Endothelial cell of umbilical vein (primary cell): ENCODE results near the gene RASGRF2. TPM values are rescaled to one million over a fixed set of nuclear protein-coding genes. Genes with fewer than 3 reads are reported as not detected.

Source experiments
- BruUV-seq: library from RNA; stranded (reverse); fragments of 400-500 nt; replicated peaks from 2 replicates; lab custom pipeline; 2021; lab: Mats Ljungman, UMichigan
- CTCF ChIA-PET: fragments of 300-600, 350-600 bp; sonication (Branson Sonifier 250); formaldehyde crosslinking; loops from one replicate; lab custom pipeline; 2021; ENCODE audit warnings: antibody characterized with exemption, inconsistent platforms; lab: Charles Lee
- POLR2A ChIA-PET: fragments of 300-600, 350-600 bp; sonication (Branson Sonifier 250); formaldehyde crosslinking; loops from one replicate; lab custom pipeline; 2021; ENCODE audit warnings: antibody characterized with exemption, inconsistent platforms; lab: Charles Lee
- DNase-seq: peaks from one replicate; pipeline ENCODE4 v3.0.0-alpha.2; 2011; ENCODE audit warnings: low read depth, low spot score
- FAIRE-seq: peaks from 2 replicates; lab custom pipeline; 2011; peaks lifted over from hg19 to GRCh38; lab: Jason Lieb, UNC
- H2AFZ ChIP-seq: 2 replicates; pipeline ENCODE4 v1.6.0; 2012; ENCODE audit warnings: low read depth, low read length, control low read depth, inconsistent platforms
- H3K27ac ChIP-seq: 2 replicates; pipeline ENCODE4 v1.5.1; 2011; ENCODE audit warnings: low read depth, mild to moderate bottlenecking, control low read depth, low read length, moderate library complexity; ENCODE audit not compliant: insufficient read depth
- H3K27me3 ChIP-seq, 2 experiments: 2 replicates each; pipeline versions ENCODE4 v1.6.0 to v1.6.1; 2011; ENCODE audit warnings: low read length in 2 of 2, mixed read lengths in 1 of 2; ENCODE audit not compliant: control insufficient read depth in 2 of 2, insufficient read depth in 2 of 2
- H3K36me3 ChIP-seq, 2 experiments: 2 replicates in 1 of 2; 3 replicates in 1 of 2; pipeline ENCODE4 v1.5.1; 2011; ENCODE audit warnings: low read length in 2 of 2, mild to moderate bottlenecking in 1 of 2, moderate library complexity in 1 of 2; ENCODE audit not compliant: control insufficient read depth in 2 of 2, insufficient read depth in 2 of 2; ENCODE audit errors: extremely low read depth in 1 of 2
- H3K4me1 ChIP-seq: 3 replicates; pipeline ENCODE4 v1.5.1; 2011; ENCODE audit warnings: mild to moderate bottlenecking, low read length; ENCODE audit not compliant: control insufficient read depth, insufficient read depth; ENCODE audit errors: extremely low read depth
- H3K4me2 ChIP-seq: 2 replicates; pipeline ENCODE4 v1.6.1; 2011; ENCODE audit warnings: low read length, control low read depth, mixed read lengths; ENCODE audit not compliant: insufficient read depth
- H3K4me3 ChIP-seq, 3 experiments: fragments of 200-600 bp in 1 of 3; sonication (generic), shearing (Covaris generic) in 1 of 3; replicated peaks in 1 of 3; 2 replicates each; pipeline ENCODE4 v1.5.1; 2011 to 2016; ENCODE audit warnings: control low read depth in 3 of 3, low read length in 3 of 3, mild to moderate bottlenecking in 2 of 3, inconsistent platforms in 1 of 3, low read depth in 1 of 3, moderate library complexity in 1 of 3; ENCODE audit not compliant: insufficient read depth in 1 of 3
- H3K79me2 ChIP-seq: 2 replicates; pipeline ENCODE4 v1.6.0; 2012; ENCODE audit warnings: low read length, inconsistent platforms; ENCODE audit not compliant: control insufficient read depth, insufficient read depth
- H3K9ac ChIP-seq: replicated peaks from 2 replicates; pipeline ENCODE3; 2011; ENCODE audit warnings: low read length, control low read depth; ENCODE audit not compliant: insufficient read depth; ENCODE audit errors: extremely low read depth
- H3K9me1 ChIP-seq: replicated peaks from 3 replicates; pipeline ENCODE4 v1.6.0; 2011; ENCODE audit warnings: mild to moderate bottlenecking, low read length; ENCODE audit not compliant: control insufficient read depth, insufficient read depth; ENCODE audit errors: extremely low read depth
- H3K9me3 ChIP-seq: replicated peaks from 2 replicates; pipeline ENCODE4 v1.5.1; 2012; ENCODE audit warnings: low read length, inconsistent platforms; ENCODE audit not compliant: control insufficient read depth, insufficient read depth
- H4K20me1 ChIP-seq: replicated peaks from 2 replicates; pipeline ENCODE3; 2011; ENCODE audit warnings: mild to moderate bottlenecking, low read length; ENCODE audit not compliant: control insufficient read depth, insufficient read depth; ENCODE audit errors: extremely low read depth
- CTCF ChIP-seq, 2 donors: IDR thresholded peaks; 1 replicate in 1 of 2; 2 replicates in 1 of 2; pipeline ENCODE4 v1.5.1; 2011; ENCODE audit warnings: low read length in 2 of 2, mild to moderate bottlenecking in 2 of 2, moderate library complexity in 2 of 2, control low read depth in 1 of 2, inconsistent platforms in 1 of 2, low read depth in 1 of 2; ENCODE audit not compliant: insufficient read depth in 1 of 2; ENCODE audit errors: extremely low read depth in 1 of 2
- EZH2 ChIP-seq: IDR thresholded peaks from 2 replicates; pipeline ENCODE4 v1.6.1; 2012; ENCODE audit warnings: borderline replicate concordance, low read depth, mild to moderate bottlenecking, moderate library complexity, low read length, inconsistent platforms; ENCODE audit not compliant: severe bottlenecking
- FOS ChIP-seq: IDR thresholded peaks from 2 replicates; pipeline ENCODE4 v1.6.1; 2011; ENCODE audit warnings: mild to moderate bottlenecking, low read length, moderate library complexity, borderline replicate concordance; ENCODE audit not compliant: insufficient read depth
- GATA2 ChIP-seq: IDR thresholded peaks from 2 replicates; pipeline ENCODE4 v1.7.0; 2011; ENCODE audit warnings: low read depth, mild to moderate bottlenecking, moderate library complexity, mixed read lengths, low read length; ENCODE audit not compliant: insufficient read length, insufficient read depth
- JUN ChIP-seq: IDR thresholded peaks from 2 replicates; pipeline ENCODE4 v1.6.1; 2011; ENCODE audit warnings: borderline replicate concordance, low read depth; ENCODE audit not compliant: insufficient read length, insufficient read depth
- MAX ChIP-seq: IDR thresholded peaks from 2 replicates; pipeline ENCODE4 v1.6.1; 2011; ENCODE audit not compliant: insufficient read depth, insufficient read length
- MYC ChIP-seq: IDR thresholded peaks from one replicate; pipeline ENCODE4 v1.6.1; 2011; ENCODE audit warnings: mild to moderate bottlenecking, low read depth, low read length
- POLR2A ChIP-seq: IDR thresholded peaks from 2 replicates; pipeline ENCODE4 v1.6.1; 2012; ENCODE audit warnings: low read depth, mild to moderate bottlenecking, control low read depth, low read length
- POLR2AphosphoS5 ChIP-seq: IDR thresholded peaks from 2 replicates; pipeline ENCODE4 v1.6.1; 2012; ENCODE audit warnings: low read depth, mild to moderate bottlenecking, control low read depth, low read length, moderate library complexity; ENCODE audit not compliant: insufficient read depth
- dilution Hi-C: fragments of 300-500 bp; cut with MboI; formaldehyde crosslinking; loops from one replicate; pipeline ENCODE4 v1.15.0; 2019; ENCODE audit warnings: low sequenced_read_pairs; ENCODE audit not compliant: extremely low pct_ligation_motif_present
- intact Hi-C: fragments of 100-400 bp; cut with micrococcal nuclease; formaldehyde crosslinking; loops from one replicate; pipeline ENCODE4 v1.10.0; 2022
- polyA plus RNA-seq, 4 experiments: library from polyadenylated mRNA; depleted of rRNA in 3 of 4; stranded (reverse) in 3 of 4; unstranded in 1 of 4; fragments of >200 nt; gene quantifications; 2 replicates each; pipeline versions ENCODE4 v1.2.1 to v1.2.3, GENCODE V29; 2011 to 2012; ENCODE audit warnings: missing spikeins in 1 of 4
- total RNA-seq: library from RNA; stranded (reverse); gene quantifications from 2 replicates; pipeline ENCODE4 v1.2.3, GENCODE V29; 2021

Gene RASGRF2
- total and polyA plus RNA-seq, 2 donors (not counting 3 experiments of a cell fraction or from before 2014, with no cell fraction given): 0.41 to 4.0 TPM

GRCh38 chr5:81077105-81077504 lies 116.9 kb downstream of the RASGRF2 start:
- Histone ChIP-seq H3K27ac (no peak overlapping the region), H3K4me3 (no peak overlapping the region), H3K79me2 (no peaks in the 10 kb centered on the region), H2AFZ (no peak overlapping the region), H3K4me2 (no peak overlapping the region), H3K36me3 (no peaks in the 10 kb centered on the region), H3K9me3 (no peaks in the 10 kb centered on the region), H3K9ac (no peak overlapping the region), H3K9me1 (no peaks in the 10 kb centered on the region), H4K20me1 (no peaks in the 10 kb centered on the region), H3K4me1 (no peaks in the 10 kb centered on the region), H3K27me3 (peaks cover 0 to 2% of the 10 kb centered on the region in 2 experiments)
- ChIA-PET POLR2A (no interaction called here), CTCF (interaction anchor here (1.5 kb wide), 1 partner anchor 31 kb away, joined by 5 read pairs; no protein-coding TSS in a partner anchor)
- no peak for DNase-seq
- no peak for FAIRE-seq
- dilution Hi-C loops (no loop called here), intact Hi-C loops (no loop called here)
- TF ChIP-seq JUN: no peak
- no peak for TF ChIP-seq MYC
- TF ChIP-seq POLR2A: no peak
- no peak for TF ChIP-seq CTCF (IDR thresholded peaks at IDR 0.05; ENCODE audit: extremely low read depth in 1 of 2, insufficient read depth in 1 of 2, low read depth in 1 of 2, low read length in 2 of 2)
- TF ChIP-seq MAX: no peak
- no peak for TF ChIP-seq GATA2
- no peak for TF ChIP-seq EZH2
- no peak for TF ChIP-seq FOS
- TF ChIP-seq POLR2AphosphoS5: no peak
- BruUV-seq: no TSS peak
